OCI-LY1 (cell line): ENCODE data around the gene NDUFA12.

Experiments used
- CTCF ChIP-seq: fragments of 200-600 bp; sonication (generic), shearing (Covaris generic); IDR thresholded peaks from 2 replicates; pipeline ENCODE4 v1.5.1; 2017; ENCODE audit warnings: mild to moderate bottlenecking, antibody characterized with exemption, low read length, moderate library complexity, mixed read lengths
- EZH2 ChIP-seq: fragments of 200-600 bp; sonication (generic), shearing (Covaris generic); IDR thresholded peaks from 2 replicates; pipeline ENCODE4 v1.8.0; 2017; ENCODE audit warnings: borderline replicate concordance, mixed run types, mild to moderate bottlenecking, antibody characterized with exemption, low read length, moderate library complexity, mixed read lengths

GRCh38 chr12:94990222-94990621, 13.3 kb downstream of the NDUFA12 start:
- no peak for TF ChIP-seq CTCF
- no peak for TF ChIP-seq EZH2
